HG02610 (cell line): ENCODE data around the gene CMC2.
A peak's percentile ranks its signal among the peaks of the same experiment; 100 is the strongest.

Experiments
- ATAC-seq: cut with Tn5 transposase; IDR thresholded peaks from one replicate; pipeline ENCODE4 v1.9.1; 2021; ENCODE audit warnings: mild to moderate bottlenecking, moderate library complexity; ENCODE audit not compliant: unreplicated experiment

Gene CMC2

GRCh38 chr16:81006813-81007695, at the start of gene CMC2, which contains the start of gene CENPN:
Gene CMC2 (minus strand): TSS chr16:81006885. CDS start chr16:80997394, 9,491 bp downstream.
Gene CENPN (plus strand): TSS chr16:81007214. CDS start chr16:81011940, 4,726 bp downstream.
- peak; percentile 86 for ATAC-seq

- no peak for ATAC-seq
These were observed 47.1 kb upstream of the CMC2 start for GRCh38 chr16:81053761-81054160.

GRCh38 chr16:81042821-81043220, 36.1 kb upstream of the CMC2 start:
- ATAC-seq, result no peak

GRCh38 chr16:81041696-81042095, 35.0 kb upstream of the CMC2 start:
- no peak for ATAC-seq

- ATAC-seq, result no peak
These were observed 34.2 kb upstream of the CMC2 start for GRCh38 chr16:81040842-81041241.

GRCh38 chr16:81040131-81040530, 33.4 kb upstream of the CMC2 start:
- ATAC-seq, result no peak

GRCh38 chr16:81036751-81037350, 30.2 kb upstream of the CMC2 start:
- no peak for ATAC-seq

GRCh38 chr16:81035975-81036750, 29.5 kb upstream of the CMC2 start:
- peak; percentile 44 for ATAC-seq

GRCh38 chr16:81035398-81035974, 28.8 kb upstream of the CMC2 start, which contains the start of gene ATMIN:
Gene ATMIN (plus strand): TSS chr16:81035842. CDS start chr16:81035871, 29 bp downstream.
- peak; percentile 93 for ATAC-seq

GRCh38 chr16:81029930-81030604, 23.4 kb upstream of the CMC2 start:
- no peak for ATAC-seq

- ATAC-seq, result no peak
These were observed 19.7 kb upstream of the CMC2 start for GRCh38 chr16:81026429-81026828.

GRCh38 chr16:81018496-81018895, 11.8 kb upstream of the CMC2 start:
- no peak for ATAC-seq

GRCh38 chr16:81014672-81015071, 8.0 kb upstream of the CMC2 start:
- ATAC-seq, result no peak

- no peak for ATAC-seq
These were observed 6.3 kb upstream of the CMC2 start for GRCh38 chr16:81012974-81013373.

GRCh38 chr16:81008505-81008789, 1.8 kb upstream of the CMC2 start:
- ATAC-seq, result no peak

GRCh38 chr16:81006211-81006812, 373 bp downstream of the CMC2 start:
- ATAC-seq, result peak; percentile 28

- ATAC-seq, result no peak
These were observed 999 bp downstream of the CMC2 start for GRCh38 chr16:81005610-81006161.

GRCh38 chr16:81004646-81005353, 1.9 kb downstream of the CMC2 start:
- ATAC-seq, result no peak
